HG03439 (cell line): ENCODE results near the gene FREM2.

Experiments
- ATAC-seq: cut with Tn5 transposase; IDR thresholded peaks from one replicate; pipeline ENCODE4 v1.9.1; 2021; ENCODE audit warnings: mild to moderate bottlenecking, moderate library complexity; ENCODE audit not compliant: unreplicated experiment

Gene FREM2

DNA sequence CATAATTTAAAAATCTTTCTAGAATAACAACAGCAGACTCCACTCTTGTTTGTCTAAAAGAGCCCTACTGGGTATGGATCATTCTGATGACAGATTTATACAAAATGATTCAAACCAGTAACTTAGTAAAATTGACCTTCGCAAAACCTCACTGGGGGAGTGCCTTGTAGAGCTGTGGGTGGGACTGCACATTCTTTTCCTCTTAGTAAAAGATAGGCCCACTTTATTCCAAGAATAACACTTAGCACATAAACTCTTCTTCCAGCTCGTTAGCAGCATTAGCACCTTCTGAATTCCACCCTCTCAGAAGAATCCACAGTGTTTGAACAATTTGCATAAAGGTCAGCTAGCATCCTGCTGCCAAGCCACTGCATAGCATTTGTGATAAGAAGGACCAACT lies 196.9 kb downstream of the FREM2 start:
- no peak for ATAC-seq

DNA sequence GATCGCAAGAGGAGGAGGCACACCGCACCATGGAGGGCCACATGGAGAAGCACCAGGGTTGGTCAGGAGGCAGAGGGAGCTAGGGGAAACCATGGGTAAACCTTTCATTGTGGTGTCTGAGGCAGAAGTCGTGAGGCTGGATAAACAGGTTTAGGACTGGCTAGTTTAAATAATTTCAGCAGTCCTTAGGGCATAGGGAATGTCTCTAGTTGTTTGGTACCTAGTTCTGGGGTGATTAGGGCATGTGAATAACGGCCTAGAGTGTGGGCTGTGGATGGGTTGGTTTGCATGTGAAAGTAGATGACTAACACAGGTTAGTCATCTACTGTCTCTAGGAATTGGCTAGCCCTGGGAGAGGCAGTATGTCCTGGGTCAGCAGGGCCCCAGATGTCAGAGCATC lies 201.4 kb downstream of the FREM2 start:
- no peak for ATAC-seq

DNA sequence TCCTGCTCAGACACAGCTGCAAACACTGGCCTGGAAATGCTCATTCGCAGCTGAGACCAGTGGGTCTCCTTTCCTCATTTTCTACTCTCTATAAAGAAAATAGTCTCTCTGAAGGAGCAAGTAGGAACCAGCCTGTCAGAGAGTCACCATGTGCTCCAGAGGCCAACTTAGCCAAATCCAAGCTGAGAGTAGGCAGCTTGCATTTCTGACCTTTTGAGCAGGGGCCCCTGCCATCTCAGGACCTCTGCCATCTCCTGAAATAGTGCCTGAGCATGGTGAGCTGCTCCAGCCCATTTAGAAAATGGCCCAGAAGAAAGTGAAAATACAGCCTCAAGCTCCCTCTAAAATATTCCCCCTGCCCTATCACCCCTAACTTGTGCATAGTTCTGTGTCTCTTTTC lies 208.2 kb downstream of the FREM2 start:
- ATAC-seq = no peak

DNA sequence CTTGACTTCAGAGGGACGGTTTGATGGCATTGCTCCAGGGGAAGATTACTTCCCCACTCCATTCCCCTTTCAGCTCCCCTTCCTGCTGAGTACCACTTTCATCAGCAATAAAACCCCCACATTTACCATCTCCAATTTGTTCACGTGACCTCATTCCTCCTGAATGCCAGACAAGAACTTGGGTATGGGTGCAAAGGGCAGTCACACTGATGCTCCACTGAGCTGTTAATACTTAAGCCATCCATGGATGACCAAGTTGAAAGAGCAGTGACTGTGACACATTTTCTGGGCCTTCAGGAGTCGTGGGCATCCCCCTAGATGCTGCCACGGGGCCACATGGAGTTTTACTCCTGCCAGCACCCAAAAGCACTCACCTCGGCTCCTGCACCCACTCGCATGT lies 210.6 kb downstream of the FREM2 start:
- no peak for ATAC-seq

DNA sequence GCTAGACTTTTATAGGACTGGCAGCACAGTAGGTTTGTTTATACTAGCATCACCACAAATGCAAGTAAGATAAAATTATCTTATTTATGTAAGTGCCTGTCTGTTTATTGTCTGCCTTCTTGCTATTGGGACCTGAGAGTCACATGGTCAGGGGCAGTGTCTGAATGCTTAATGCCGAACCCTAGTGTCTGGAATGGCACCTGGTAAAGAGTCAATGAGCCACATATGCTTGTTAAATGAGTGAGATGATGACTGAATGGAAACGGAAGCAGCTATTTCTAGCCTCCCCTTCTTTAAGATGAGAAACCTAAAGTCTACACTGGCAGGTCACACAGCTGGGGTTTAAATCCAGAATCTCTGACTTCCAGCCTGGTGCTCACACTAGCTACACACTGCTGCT lies 211.6 kb downstream of the FREM2 start:
- ATAC-seq = no peak

DNA sequence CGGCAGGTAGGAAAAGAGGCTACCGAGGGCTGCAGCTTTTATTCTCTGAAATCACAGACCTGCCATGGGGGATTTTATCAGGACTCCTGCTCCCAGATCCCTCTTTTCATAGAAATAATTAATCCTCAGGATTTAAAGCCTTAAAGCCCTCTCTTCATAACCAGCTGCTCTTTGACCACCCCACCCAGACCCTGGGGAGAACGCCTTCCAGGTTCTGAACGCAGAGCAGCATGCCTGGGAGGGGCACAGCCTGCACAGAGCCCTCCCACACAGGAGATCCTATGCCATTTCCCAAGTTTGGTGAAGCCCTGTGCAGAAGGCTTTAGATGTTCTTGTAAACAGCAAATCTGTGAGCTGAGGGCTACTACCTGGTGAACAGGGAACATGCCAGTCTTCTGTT lies 212.7 kb downstream of the FREM2 start:
- ATAC-seq = no peak

DNA sequence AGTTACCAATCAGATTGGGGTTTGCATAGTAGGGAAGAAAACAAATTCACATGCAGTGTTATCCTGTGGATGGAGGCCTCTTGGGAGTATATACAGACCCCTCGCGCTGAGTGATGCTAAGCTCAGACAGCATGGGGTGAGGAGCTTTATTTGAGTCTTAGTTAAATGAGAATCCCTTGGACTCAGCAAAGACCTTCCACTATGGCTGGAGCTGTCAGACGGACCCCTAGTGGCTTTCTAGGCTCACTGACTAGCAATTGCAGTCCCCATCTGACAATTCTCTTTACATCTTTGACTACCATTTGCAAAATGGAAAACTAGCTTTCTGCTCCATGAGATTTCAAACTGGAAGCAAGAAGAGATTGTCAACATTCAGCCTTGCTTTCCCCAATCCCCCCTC lies 213.3 kb downstream of the FREM2 start:
- no peak for ATAC-seq

DNA sequence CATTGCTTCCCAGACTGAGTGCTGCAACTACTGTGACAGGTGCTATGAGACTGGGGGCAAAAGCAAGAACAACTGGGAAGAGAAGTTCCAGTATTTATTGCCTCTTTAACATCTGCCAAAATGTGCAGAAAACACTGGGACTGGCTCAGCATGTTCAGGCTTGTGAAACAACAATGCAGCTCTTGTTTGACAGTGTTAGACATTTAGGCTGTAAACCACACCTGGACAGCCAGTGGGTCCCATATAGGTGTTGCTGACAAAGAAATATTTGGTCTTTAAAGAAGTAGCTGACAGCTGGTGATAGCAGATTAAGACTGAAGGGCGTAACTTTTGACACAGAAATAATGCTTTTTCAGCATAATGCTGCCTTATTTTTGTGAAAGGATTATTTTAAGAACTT lies 215.7 kb downstream of the FREM2 start:
- no peak for ATAC-seq

DNA sequence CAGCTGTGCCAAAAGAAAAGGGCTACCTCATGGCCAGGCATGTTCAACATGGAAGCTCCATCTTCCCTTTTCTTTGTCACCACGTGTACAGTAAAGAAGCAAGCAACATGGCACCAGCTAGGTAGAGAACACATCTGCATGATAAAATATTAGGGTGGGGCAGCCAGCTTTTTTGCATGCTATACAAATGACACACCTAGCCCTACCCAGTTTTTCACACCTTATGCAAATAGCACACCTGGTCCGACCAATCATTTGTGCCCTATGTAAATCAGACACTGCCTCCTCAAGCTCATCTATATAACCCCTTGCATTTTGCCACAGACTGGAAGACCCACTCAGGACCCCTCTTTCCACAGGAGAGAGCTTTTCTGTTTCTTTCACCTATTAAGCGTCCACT lies 218.2 kb downstream of the FREM2 start:
- no peak for ATAC-seq

DNA sequence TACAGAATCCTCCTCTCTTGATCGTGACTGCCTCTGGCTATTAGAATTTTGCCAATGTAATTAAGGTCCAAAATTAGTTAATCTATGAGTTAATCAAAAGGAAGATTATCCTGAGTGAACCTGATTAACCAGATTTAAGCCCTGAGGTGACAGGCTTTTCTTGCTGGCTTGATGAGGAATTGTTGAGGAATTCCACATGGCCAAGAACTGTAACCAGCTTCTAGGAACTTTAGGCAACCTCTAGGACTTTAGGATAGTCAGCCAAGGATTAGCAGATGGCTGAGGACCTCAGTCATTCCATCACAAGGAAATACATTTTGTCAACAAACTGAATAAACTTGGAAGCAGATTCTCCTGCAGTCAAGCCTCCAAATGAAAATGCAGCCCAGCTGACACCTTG lies 219.0 kb downstream of the FREM2 start:
- no peak for ATAC-seq

DNA sequence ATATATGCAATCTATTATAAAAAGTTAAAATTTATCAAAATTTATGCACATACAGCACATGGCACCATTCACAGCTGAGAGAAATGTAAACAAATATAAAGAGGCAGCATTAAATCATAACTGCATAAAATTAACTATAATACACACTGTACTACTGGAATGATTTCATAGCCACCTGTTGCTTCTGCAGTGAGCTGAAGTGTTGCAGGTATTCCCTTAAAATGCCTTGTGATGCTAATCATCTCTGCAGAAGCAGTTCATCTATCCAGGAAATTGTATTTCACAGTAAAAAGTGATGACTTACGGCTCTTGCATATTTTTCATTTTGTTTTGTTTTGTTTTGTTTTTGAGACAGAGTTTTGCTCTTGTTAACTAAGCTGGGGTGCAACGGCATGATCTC lies 221.7 kb downstream of the FREM2 start:
- no peak for ATAC-seq

DNA sequence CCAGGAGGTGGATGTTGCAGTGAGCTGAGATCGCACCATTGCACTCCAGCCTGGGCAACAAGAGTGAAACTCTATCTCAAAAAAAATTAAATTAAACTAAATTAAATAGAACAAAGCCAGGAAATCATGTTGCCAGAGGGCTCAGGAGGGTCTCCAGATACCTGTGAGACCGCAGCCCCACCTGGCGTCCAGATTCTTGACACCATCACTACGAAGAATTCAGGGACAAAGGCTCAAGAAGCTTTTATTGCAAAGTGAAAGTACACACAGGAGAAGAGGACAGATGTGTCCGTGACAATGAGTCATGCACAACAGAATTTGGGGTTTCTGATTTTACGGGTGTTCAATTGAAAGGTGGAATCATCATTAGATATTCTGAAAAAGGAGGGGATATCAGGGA lies 227.2 kb downstream of the FREM2 start:
- ATAC-seq = no peak

DNA sequence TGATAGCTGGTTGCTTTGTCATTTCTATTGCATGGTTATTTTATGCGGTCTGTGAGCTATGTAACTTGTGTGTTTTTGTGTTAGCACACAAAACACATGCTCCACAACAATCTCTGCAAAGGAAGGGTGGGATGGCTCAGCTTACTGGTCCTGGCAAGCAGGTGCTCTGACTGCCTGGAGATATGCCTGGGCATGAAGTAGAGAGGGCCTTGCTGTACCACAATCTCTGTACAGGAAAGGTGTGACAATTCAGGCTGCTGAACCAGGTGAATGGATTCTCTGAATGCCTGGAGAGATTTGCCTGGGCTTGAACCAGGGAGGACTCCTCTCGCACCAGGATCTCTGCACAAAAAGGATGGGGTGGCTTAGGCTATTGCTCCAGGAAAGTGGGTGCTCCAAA lies 234.2 kb downstream of the FREM2 start:
- no peak for ATAC-seq

DNA sequence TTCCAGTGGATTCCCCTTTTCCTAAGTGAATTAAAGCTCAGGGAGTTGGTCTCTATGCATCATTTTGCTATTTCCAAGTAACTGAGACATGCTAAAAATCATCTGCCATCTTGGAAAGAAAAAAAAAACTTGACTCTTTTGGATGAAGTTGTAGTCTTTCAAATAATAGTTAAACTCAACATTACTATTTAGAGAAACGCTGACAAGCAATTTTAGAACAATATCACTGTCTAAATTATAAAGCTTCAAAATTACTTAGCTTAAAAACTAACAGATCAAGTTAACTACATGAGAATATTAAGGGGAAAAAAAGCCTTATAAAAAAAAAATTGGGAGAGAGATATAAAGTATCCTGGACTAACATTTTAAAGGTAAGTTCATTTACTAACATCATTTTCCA lies 235.3 kb downstream of the FREM2 start:
- no peak for ATAC-seq

DNA sequence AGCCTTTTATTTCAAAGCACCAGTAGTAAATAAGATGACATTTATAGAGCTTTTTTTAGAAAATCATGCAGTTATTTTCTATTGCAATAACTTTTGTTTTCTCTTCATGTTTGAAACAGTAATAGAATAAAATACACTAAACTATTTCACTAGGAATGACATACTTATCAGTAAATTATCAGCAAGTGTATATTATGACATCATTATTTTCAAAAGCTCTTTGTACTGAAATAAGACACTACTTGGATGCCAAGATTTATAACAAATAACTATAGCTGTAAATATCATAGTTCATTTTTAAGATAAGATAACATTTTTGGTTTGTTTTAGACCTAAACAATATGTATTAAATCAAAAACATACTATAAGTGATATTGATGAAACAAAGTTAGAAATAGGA lies 246.9 kb downstream of the FREM2 start:
- ATAC-seq = no peak
